Astrocyte of the cerebellum (primary cell): ENCODE measurements around the gene PNN.
"Not testable (repeated sequence)": the region's sequence is repeated elsewhere in the genome, so short reads cannot be mapped to it uniquely, and the experiment has no call there.

Experiments
- DNase-seq: peaks from one replicate; pipeline ENCODE4 v3.0.0-alpha.2; 2011; ENCODE audit warnings: low read depth
- H3K4me3 ChIP-seq: 2 replicates; pipeline ENCODE4 v1.5.1; 2011; ENCODE audit warnings: mild to moderate bottlenecking, low read depth, low read length, moderate library complexity
- CTCF ChIP-seq: IDR thresholded peaks from 2 replicates; pipeline ENCODE4 v1.5.1; 2012; ENCODE audit warnings: low read length, low read depth, moderate library complexity, mild to moderate bottlenecking; ENCODE audit errors: missing control alignments
- in situ Hi-C: cut with HindIII; loops from 2 replicates; pipeline ENCODE4 v1.10.0; 2017; ENCODE audit warnings: low sequenced_read_pairs

The PNN gene

GRCh38 chr14:39174560-39175444, at the start of gene PNN:
Gene PNN (plus strand): TSS chr14:39175254. CDS start chr14:39175280, 26 bp downstream.
- in situ Hi-C loops = no loop called here
- peak; percentile 99 for DNase-seq
- peak within 1 kb of the TSS; percentile 96 for H3K4me3 ChIP-seq
- no peak for TF ChIP-seq CTCF

- in situ Hi-C loops, H3K4me3 ChIP-seq, DNase-seq: not testable (repeated sequence)
These were observed 37.2 kb upstream of the PNN start for GRCh38 chr14:39137835-39138234.

- in situ Hi-C loops = no loop called here
- no peak for DNase-seq
- no peak for TF ChIP-seq CTCF
- no peak overlapping the region for H3K4me3 ChIP-seq
These were observed 36.6 kb upstream of the PNN start for GRCh38 chr14:39138440-39138839.

- in situ Hi-C loops = no loop called here
- no peak for TF ChIP-seq CTCF
- no peak overlapping the region for H3K4me3 ChIP-seq
- DNase-seq = no peak
These were observed 34.9 kb upstream of the PNN start for GRCh38 chr14:39140170-39140569.

- in situ Hi-C loops, DNase-seq, H3K4me3 ChIP-seq: not testable (repeated sequence)
These were observed 33.4 kb upstream of the PNN start for GRCh38 chr14:39141623-39142022.

GRCh38 chr14:39143226-39143625, 31.8 kb upstream of the PNN start:
- H3K4me3 ChIP-seq, in situ Hi-C loops, DNase-seq: not testable (repeated sequence)

GRCh38 chr14:39145266-39145966, 29.6 kb upstream of the PNN start:
- in situ Hi-C loops = no loop called here
- no peak overlapping the region for H3K4me3 ChIP-seq
- no peak for TF ChIP-seq CTCF
- no peak for DNase-seq

- DNase-seq = no peak
- no peak for TF ChIP-seq CTCF
- no peak overlapping the region for H3K4me3 ChIP-seq
- in situ Hi-C loops = no loop called here
These were observed 20.4 kb upstream of the PNN start for GRCh38 chr14:39154594-39155189.
